SK-N-SH (cell line): ENCODE measurements around the gene RNF112.

ENCODE experiments used
- CTCF ChIP-seq: fragments of 200-600 bp; sonication (generic); IDR thresholded peaks from 2 replicates; pipeline ENCODE4 v1.6.1; 2017; ENCODE audit warnings: antibody characterized with exemption, mild to moderate bottlenecking, moderate library complexity
- EP300 ChIP-seq, 2 experiments: IDR thresholded peaks; 2 replicates each; pipeline versions ENCODE4 v1.4.0 to v1.6.1; 2012; ENCODE audit warnings: borderline replicate concordance in 1 of 2, low read depth in 1 of 2, low read length in 1 of 2
- NFIC ChIP-seq: IDR thresholded peaks from 2 replicates; pipeline ENCODE4 v1.4.0; 2012; ENCODE audit warnings: borderline replicate concordance

GRCh38 chr17:19372866-19373504, 38.0 kb upstream of the RNF112 start:
- TF ChIP-seq CTCF, result no peak
- no peak for TF ChIP-seq NFIC
- no peak for TF ChIP-seq EP300 (IDR thresholded peaks at IDR 0.05; ENCODE audit: borderline replicate concordance in 1 of 2, low read depth in 1 of 2, low read length in 1 of 2)
